HEK293T (cell line): ENCODE data around the gene SERTM2.

Source experiments
- ARNT ChIP-seq: fragments of 450-650 bp; IDR thresholded peaks from 2 replicates; pipeline ENCODE4 v1.6.1; 2017; ENCODE audit warnings: mild to moderate bottlenecking
- ELF4 ChIP-seq: fragments of 450-650 bp; IDR thresholded peaks from 2 replicates; pipeline ENCODE4 v1.6.1; 2017; ENCODE audit warnings: antibody characterized with exemption
- HDGF ChIP-seq: fragments of 450-650 bp; IDR thresholded peaks from 2 replicates; pipeline ENCODE4 v1.6.1; 2017; ENCODE audit warnings: antibody characterized with exemption, borderline replicate concordance
- L3MBTL2 ChIP-seq: fragments of 450-650 bp; conservative IDR thresholded peaks from 2 replicates; pipeline ENCODE4 v1.6.1; 2016; ENCODE audit warnings: mild to moderate bottlenecking
- NFRKB ChIP-seq: fragments of 450-650 bp; IDR thresholded peaks from 2 replicates; pipeline ENCODE4 v1.6.1; 2016; ENCODE audit warnings: mild to moderate bottlenecking, moderate library complexity
- PKNOX1 ChIP-seq: fragments of 450-650 bp; IDR thresholded peaks from 2 replicates; pipeline ENCODE4 v1.6.1; 2016
- SP1 ChIP-seq: fragments of 450-650 bp; IDR thresholded peaks from 2 replicates; pipeline ENCODE4 v1.6.1; 2017

- TF ChIP-seq L3MBTL2 (no peak), ELF4 (no peak), HDGF (no peak), SP1 (no peak), NFRKB (no peak), ARNT (no peak), PKNOX1 (no peak)
These were observed 3.5 kb upstream of the SERTM2 start for GRCh38 chrX:111507933-111508332.
